ENCODE data around the gene GPN1. TPM values are rescaled to one million over a fixed set of nuclear protein-coding genes. Genes with fewer than 3 reads are reported as not detected.

The GPN1 gene
- total RNA-seq, 1 experiment from 2014 or later = 48.5 TPM

- Histone ChIP-seq H2BK120ac (ENCODE audit: low read depth, low read length, poor library complexity, severe bottlenecking) (no peak overlapping the region), H3T11ph (ENCODE audit: low read length) (no peak overlapping the region), H3K4me1 (ENCODE audit: insufficient read depth, low read length) (0 out of 2 replicates have a peak, but pooled peaks cover 2% of the 10 kb centered on the region), H4K20me1 (ENCODE audit: control insufficient read depth, insufficient read depth, insufficient read length) (no peaks in the 10 kb centered on the region), H3K27ac (ENCODE audit: insufficient read length, low read depth, low read length) (no peak overlapping the region), H3K9ac (ENCODE audit: extremely low read depth, insufficient read length, low read length) (no peak overlapping the region), H3K18ac (ENCODE audit: insufficient read length, low read depth, low read length) (no peak overlapping the region), H2BK12ac (ENCODE audit: insufficient read length, low read depth, low read length) (no peak overlapping the region), H4K8ac (replicated peaks; ENCODE audit: insufficient read length, low read depth, low read length) (no peak overlapping the region), H3K4me2 (ENCODE audit: insufficient read depth, insufficient read length, low read length) (no peak overlapping the region), H3K27me3 (ENCODE audit: insufficient read depth, low read length) (peaks cover 3% of the 10 kb centered on the region; the same call in 1 of the 2 replicates), H3K79me1 (ENCODE audit: insufficient read depth, low read depth, low read length, poor library complexity, severe bottlenecking) (no peaks in the 10 kb centered on the region), H3K14ac (ENCODE audit: insufficient read depth, low read length) (no peak overlapping the region), H2AK5ac (ENCODE audit: insufficient read length, low read length) (no peak overlapping the region), H3K56ac (ENCODE audit: insufficient read length, low read depth, low read length) (no peak overlapping the region), H4K5ac (ENCODE audit: insufficient read length, low read depth, low read length) (no peak overlapping the region), H4K91ac (ENCODE audit: insufficient read length, low read depth, low read length) (no peak overlapping the region), H3K79me2 (ENCODE audit: insufficient read depth, low read length) (peaks cover 25% of the 10 kb centered on the region), H3K23ac (ENCODE audit: insufficient read length, low read depth, low read length) (no peak overlapping the region), H3K9me3 (ENCODE audit: control insufficient read depth, low read depth, low read length) (no peaks in the 10 kb centered on the region), H3K4ac (ENCODE audit: low read depth, low read length) (no peak overlapping the region), H2BK15ac (ENCODE audit: low read depth, low read length) (no peak overlapping the region), H2BK5ac (ENCODE audit: insufficient read length, low read length) (no peak overlapping the region), H3K23me2 (ENCODE audit: insufficient read length, low read depth, low read length, poor library complexity, severe bottlenecking) (peaks cover 5% of the 10 kb centered on the region), H2BK20ac (ENCODE audit: low read depth, low read length, poor library complexity, severe bottlenecking) (no peak overlapping the region), H2AFZ (ENCODE audit: low read length) (no peak overlapping the region)
- peaks cover 59% of the 10 kb centered on the region for H3K27me3 Mint-ChIP-seq (ENCODE audit: low read depth)
- no CpG with 5 or more reads among the region's 19 CpGs for WGBS (ENCODE audit: extremely low coverage, insufficient read length, low lambda C conversion rate)
- no peak for TF ChIP-seq CTCF (conservative IDR thresholded peaks at IDR 0.05)
- peaks cover 16 to 19% of the 10 kb centered on the region in 2 experiments for H3K4me1 Mint-ChIP-seq
- H3K27ac Mint-ChIP-seq = no peak overlapping the region
- peaks cover 1 to 4% (median 3%) of the 10 kb centered on the region in 3 experiments; a peak in 4 of 7 replicates for H3K36me3 Mint-ChIP-seq (ENCODE audit: insufficient read depth in 1 of 3, low read depth in 3 of 3)
- DNase-seq = no peak
- H3K4me3 Mint-ChIP-seq = no peak overlapping the region
- H3K9me3 Mint-ChIP-seq = peaks cover 14 to 19% of the 10 kb centered on the region in 2 experiments; a peak in 4 of 5 replicates
Measured at GRCh38 chr2:27581417-27582128, 47.3 kb upstream of the GPN1 start.
